Keratinocyte (primary cell): Measurements from ENCODE around the gene ATG2B. TPM values are rescaled to one million over a fixed set of nuclear protein-coding genes. Genes with fewer than 3 reads are reported as not detected.

Source experiments
- DNase-seq: peaks from one replicate; pipeline ENCODE4 v3.0.0-alpha.2; 2011; ENCODE audit warnings: low read depth, missing footprints, low spot score
- FAIRE-seq: peaks from 2 replicates; lab custom pipeline; 2011; peaks lifted over from hg19 to GRCh38; lab: Jason Lieb, UNC
- H2AFZ ChIP-seq: 2 replicates; pipeline ENCODE4 v1.6.0; 2012; ENCODE audit warnings: low read length, control low read depth, inconsistent platforms; ENCODE audit not compliant: control insufficient read depth
- H3K27ac ChIP-seq: 2 replicates; pipeline ENCODE4 v1.5.1; 2011; ENCODE audit warnings: low read length; ENCODE audit not compliant: control insufficient read depth, insufficient read depth
- H3K27me3 ChIP-seq: 3 replicates; pipeline ENCODE4 v1.6.0; 2011; ENCODE audit warnings: low read length; ENCODE audit not compliant: control insufficient read depth, insufficient read depth; ENCODE audit errors: extremely low read depth
- H3K36me3 ChIP-seq, 2 experiments: 2 replicates in 1 of 2; 3 replicates in 1 of 2; pipeline ENCODE4 v1.5.1; 2011; ENCODE audit warnings: low read length in 2 of 2, mild to moderate bottlenecking in 1 of 2; ENCODE audit not compliant: control insufficient read depth in 2 of 2, insufficient read depth in 2 of 2; ENCODE audit errors: extremely low read depth in 1 of 2
- H3K4me1 ChIP-seq: 3 replicates; pipeline ENCODE4 v1.5.1; 2011; ENCODE audit warnings: low read length; ENCODE audit not compliant: control insufficient read depth, insufficient read depth; ENCODE audit errors: extremely low read depth
- H3K4me2 ChIP-seq: 3 replicates; pipeline ENCODE4 v1.6.0; 2011; ENCODE audit warnings: low read depth, low read length; ENCODE audit not compliant: control insufficient read depth, insufficient read depth; ENCODE audit errors: extremely low read depth
- H3K4me3 ChIP-seq, 3 experiments: fragments of 200-600 bp in 1 of 3; sonication (generic) in 1 of 3; 2 replicates in 2 of 3; 3 replicates in 1 of 3; pipeline ENCODE4 v1.5.1; 2011 to 2016; ENCODE audit warnings: low read length in 3 of 3, mild to moderate bottlenecking in 3 of 3, control low read depth in 2 of 3, inconsistent platforms in 1 of 3, low read depth in 1 of 3, mixed read lengths in 1 of 3, mixed run types in 1 of 3, moderate library complexity in 1 of 3; ENCODE audit not compliant: control insufficient read depth in 2 of 3, insufficient read depth in 2 of 3; ENCODE audit errors: extremely low read depth in 1 of 3
- H3K79me2 ChIP-seq: 2 replicates; pipeline ENCODE4 v1.6.0; 2012; ENCODE audit warnings: low read length; ENCODE audit not compliant: control insufficient read depth, insufficient read depth
- H3K9ac ChIP-seq: 3 replicates; pipeline ENCODE4 v1.6.0; 2011; ENCODE audit warnings: low read length; ENCODE audit not compliant: control insufficient read depth, insufficient read depth; ENCODE audit errors: extremely low read depth
- H3K9me1 ChIP-seq: 3 replicates; pipeline ENCODE4 v1.6.0; 2011; ENCODE audit warnings: low read length; ENCODE audit not compliant: control insufficient read depth, insufficient read depth; ENCODE audit errors: extremely low read depth
- H3K9me3 ChIP-seq: 2 replicates; pipeline ENCODE4 v1.5.1; 2012; ENCODE audit warnings: low read depth, low read length; ENCODE audit not compliant: control insufficient read depth
- H4K20me1 ChIP-seq: 3 replicates; pipeline ENCODE4 v1.6.0; 2011; ENCODE audit warnings: low read length; ENCODE audit not compliant: control insufficient read depth, insufficient read depth; ENCODE audit errors: extremely low read depth
- CTCF ChIP-seq, 3 experiments: IDR thresholded peaks in 1 of 3; conservative IDR thresholded peaks in 1 of 3; optimal IDR thresholded peaks in 1 of 3; 2 replicates in 2 of 3; 3 replicates in 1 of 3; pipeline versions ENCODE3 to v1.5.1; 2011; ENCODE audit warnings: low read length in 3 of 3, mild to moderate bottlenecking in 3 of 3, moderate library complexity in 2 of 3, control low read depth in 1 of 3, inconsistent platforms in 1 of 3; ENCODE audit not compliant: insufficient read depth in 2 of 3; ENCODE audit errors: extremely low read depth in 1 of 3
- EZH2 ChIP-seq: IDR thresholded peaks from one replicate; pipeline ENCODE4 v1.6.1; 2012; ENCODE audit warnings: inconsistent platforms, mild to moderate bottlenecking, low read length, moderate library complexity
- dilution Hi-C: fragments of 300-500 bp; cut with MboI; formaldehyde crosslinking; loops from one replicate; pipeline ENCODE4 v1.7.0; 2020; ENCODE audit warnings: low sequenced_read_pairs; ENCODE audit not compliant: extremely low pct_ligation_motif_present
- polyA plus RNA-seq, 5 experiments: library from polyadenylated mRNA; depleted of rRNA in 3 of 5; stranded (reverse) in 3 of 5; stranded (forward) in 1 of 5; unstranded in 1 of 5; fragments of >200 nt; gene quantifications; 1 replicate in 1 of 5; 2 replicates in 3 of 5; 3 replicates in 1 of 5; pipeline versions ENCODE4 v1.2.1 to v1.2.3, GENCODE V29; 2011 to 2012; ENCODE audit warnings: missing spikeins in 2 of 5, low read depth in 1 of 5, low replicate concordance in 1 of 5

ATG2B gene
- polyA plus RNA-seq, 1 donor (not counting 4 experiments of a cell fraction or from before 2014, with no cell fraction given) = 11.4 TPM

DNA sequence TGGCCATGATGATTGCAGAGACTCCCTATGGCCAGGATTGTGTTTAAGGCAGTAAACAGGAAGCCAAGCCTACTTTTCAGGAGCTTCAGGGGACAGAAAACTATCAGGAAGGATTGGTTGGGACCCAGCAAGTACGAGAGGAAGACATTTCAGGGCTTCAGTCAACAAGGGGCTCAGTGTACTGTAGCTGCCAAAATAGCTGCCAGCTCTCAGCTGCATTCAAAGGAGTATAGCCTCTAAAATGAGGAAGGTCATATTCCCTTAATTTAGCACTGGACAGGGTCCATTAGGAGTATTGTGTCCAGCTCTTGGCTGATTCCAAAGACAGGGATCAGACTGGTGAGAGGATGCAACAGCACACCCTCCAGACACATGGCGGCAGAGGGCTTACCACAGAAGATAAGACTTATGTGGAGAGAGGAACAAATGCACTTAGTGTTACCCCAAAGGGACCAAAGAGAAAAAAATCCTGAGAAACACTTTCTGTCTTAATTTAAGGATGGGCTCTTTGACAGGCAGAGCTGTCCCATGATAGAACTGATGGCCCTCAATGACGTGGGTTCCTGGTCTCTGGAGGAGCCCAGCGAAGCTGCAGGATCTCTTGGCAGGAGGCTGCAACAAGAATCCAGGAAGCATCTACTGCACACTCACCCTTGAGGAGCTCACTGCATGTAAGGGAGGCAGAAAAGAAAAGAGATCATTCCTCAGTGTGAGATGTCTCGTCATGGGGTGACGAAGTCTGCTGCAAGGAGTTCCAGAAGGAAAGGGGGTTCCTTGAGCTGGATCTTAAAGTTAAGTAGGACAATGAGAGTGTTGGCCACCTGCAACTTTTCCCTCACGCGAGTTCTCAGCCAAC, 92.3 kb downstream of the ATG2B start:
- Histone ChIP-seq H3K27ac (peak overlapping the region; percentile 67), H2AFZ (no peak overlapping the region), H4K20me1 (no peaks in the 10 kb centered on the region), H3K4me3 (no peak overlapping the region), H3K27me3 (no peaks in the 10 kb centered on the region), H3K4me2 (peak overlapping the region; percentile 55), H3K9me1 (no peaks in the 10 kb centered on the region), H3K9me3 (peaks cover 2% of the 10 kb centered on the region), H3K79me2 (no peaks in the 10 kb centered on the region), H3K9ac (peak overlapping the region; percentile 11), H3K4me1 (peaks cover 57% of the 10 kb centered on the region), H3K36me3 (no peaks in the 10 kb centered on the region)
- FAIRE-seq (no peak), DNase-seq (no peak)
- dilution Hi-C loops = no loop called here
- TF ChIP-seq CTCF (optimal IDR thresholded peaks at IDR 0.05 in 1 of 3, IDR thresholded peaks at IDR 0.05 in 1 of 3, conservative IDR thresholded peaks at IDR 0.05 in 1 of 3; ENCODE audit: extremely low read depth in 1 of 3, insufficient read depth in 2 of 3, low read length in 3 of 3) = no peak
- TF ChIP-seq EZH2 = no peak

DNA sequence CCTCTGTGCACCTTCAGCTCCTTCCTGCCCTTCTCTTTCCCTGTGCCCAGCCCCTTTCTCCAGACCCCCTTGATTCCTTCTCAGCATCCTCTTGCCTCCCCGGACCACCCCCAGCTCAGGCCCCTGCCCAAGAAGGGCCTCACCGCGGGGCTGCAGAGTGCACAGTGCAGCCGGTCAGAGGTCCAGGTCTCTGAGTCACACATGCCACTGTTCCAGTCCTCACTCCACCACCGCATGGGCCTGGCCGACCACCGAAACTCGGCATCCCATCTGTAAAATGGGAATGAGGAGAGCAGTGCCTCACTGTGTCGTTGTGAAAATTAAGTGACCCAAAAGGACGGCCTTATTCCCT, 93.8 kb downstream of the ATG2B start:
- H3K36me3 ChIP-seq = no peaks in the 10 kb centered on the region
- TF ChIP-seq CTCF (optimal IDR thresholded peaks at IDR 0.05 in 1 of 3, IDR thresholded peaks at IDR 0.05 in 1 of 3, conservative IDR thresholded peaks at IDR 0.05 in 1 of 3; ENCODE audit: extremely low read depth in 1 of 3, insufficient read depth in 2 of 3, low read length in 3 of 3) = no peak
- TF ChIP-seq EZH2 = no peak
- DNase-seq (no peak), FAIRE-seq (no peak)
- peak overlapping the region in 1 of 3 experiments; percentile 10 for H3K4me3 ChIP-seq
- dilution Hi-C loops = no loop called here
- H3K4me2 ChIP-seq = peak overlapping the region; percentile 59
- peaks cover 57% of the 10 kb centered on the region for H3K4me1 ChIP-seq
- H3K9me3 ChIP-seq = peaks cover 2% of the 10 kb centered on the region
- no peak overlapping the region for H2AFZ ChIP-seq
- no peaks in the 10 kb centered on the region for H4K20me1 ChIP-seq
- no peaks in the 10 kb centered on the region for H3K79me2 ChIP-seq
- peak overlapping the region; percentile 94 for H3K27ac ChIP-seq
- H3K9ac ChIP-seq = peak overlapping the region; percentile 51
- no peaks in the 10 kb centered on the region for H3K9me1 ChIP-seq
- H3K27me3 ChIP-seq = no peaks in the 10 kb centered on the region
